GM10266 (cell line): ENCODE results near the gene FHIT.

Experiments
- DNase-seq: peaks from one replicate; pipeline ENCODE4 v3.0.0; 2012; ENCODE audit errors: extremely low spot score
- TF ChIP-seq, protein P1 (sequence below): IDR thresholded peaks from 2 replicates; pipeline ENCODE4 v1.5.1; 2012; ENCODE audit warnings: mild to moderate bottlenecking, low read depth; ENCODE audit not compliant: control insufficient read depth, insufficient read depth; ENCODE audit errors: missing control alignments

The FHIT gene

DNA sequence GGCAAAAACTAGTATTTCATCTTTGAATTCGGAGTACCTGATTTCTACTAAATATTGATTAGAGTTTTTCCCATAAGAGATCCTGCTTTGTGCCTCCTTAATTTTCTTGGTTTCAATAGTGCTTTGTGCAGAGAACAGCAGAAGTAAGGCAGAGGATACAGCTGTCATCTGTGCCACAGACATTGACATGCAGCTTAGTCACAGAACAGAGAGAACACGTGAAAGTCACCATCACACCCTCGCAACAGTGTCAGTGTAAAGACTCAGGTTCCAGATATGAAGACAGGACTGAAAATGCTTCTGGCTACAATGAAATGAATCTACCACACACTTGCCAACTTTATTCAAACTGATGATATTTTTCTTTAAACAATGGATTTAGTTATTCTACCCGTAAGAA, 1258.7 kb downstream of the FHIT start:
- DNase-seq = no peak
- TF ChIP-seq, protein P1, sequence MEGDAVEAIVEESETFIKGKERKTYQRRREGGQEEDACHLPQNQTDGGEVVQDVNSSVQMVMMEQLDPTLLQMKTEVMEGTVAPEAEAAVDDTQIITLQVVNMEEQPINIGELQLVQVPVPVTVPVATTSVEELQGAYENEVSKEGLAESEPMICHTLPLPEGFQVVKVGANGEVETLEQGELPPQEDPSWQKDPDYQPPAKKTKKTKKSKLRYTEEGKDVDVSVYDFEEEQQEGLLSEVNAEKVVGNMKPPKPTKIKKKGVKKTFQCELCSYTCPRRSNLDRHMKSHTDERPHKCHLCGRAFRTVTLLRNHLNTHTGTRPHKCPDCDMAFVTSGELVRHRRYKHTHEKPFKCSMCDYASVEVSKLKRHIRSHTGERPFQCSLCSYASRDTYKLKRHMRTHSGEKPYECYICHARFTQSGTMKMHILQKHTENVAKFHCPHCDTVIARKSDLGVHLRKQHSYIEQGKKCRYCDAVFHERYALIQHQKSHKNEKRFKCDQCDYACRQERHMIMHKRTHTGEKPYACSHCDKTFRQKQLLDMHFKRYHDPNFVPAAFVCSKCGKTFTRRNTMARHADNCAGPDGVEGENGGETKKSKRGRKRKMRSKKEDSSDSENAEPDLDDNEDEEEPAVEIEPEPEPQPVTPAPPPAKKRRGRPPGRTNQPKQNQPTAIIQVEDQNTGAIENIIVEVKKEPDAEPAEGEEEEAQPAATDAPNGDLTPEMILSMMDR = no peak

DNA sequence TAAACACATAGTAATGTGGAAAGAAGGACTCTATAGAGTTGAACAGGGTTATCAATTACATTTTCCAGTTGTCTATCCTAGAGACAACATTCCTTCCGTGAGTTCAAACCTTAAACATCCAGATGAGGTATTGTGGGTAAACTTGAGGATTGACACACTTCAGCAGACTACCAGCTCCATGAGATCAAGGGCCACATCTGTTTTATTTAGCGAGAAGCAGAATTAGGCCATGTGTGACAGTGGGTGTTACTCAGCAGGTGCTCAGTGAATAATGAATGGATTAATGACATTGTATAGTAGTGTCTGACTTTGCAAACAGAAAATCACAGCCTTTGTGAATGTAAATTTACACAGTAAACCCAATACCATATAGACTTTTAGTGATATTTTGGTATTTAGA, 1260.3 kb downstream of the FHIT start:
- DNase-seq = no peak
- TF ChIP-seq, protein P1 = no peak

- TF ChIP-seq, protein P1 = no peak
- DNase-seq = no peak
Observed at GRCh38 chr3:59982510-59982909, 1268.7 kb downstream of the FHIT start.

GRCh38 chr3:59981377-59981776, 1269.9 kb downstream of the FHIT start:
- TF ChIP-seq, protein P1 = no peak
- no peak for DNase-seq

DNA sequence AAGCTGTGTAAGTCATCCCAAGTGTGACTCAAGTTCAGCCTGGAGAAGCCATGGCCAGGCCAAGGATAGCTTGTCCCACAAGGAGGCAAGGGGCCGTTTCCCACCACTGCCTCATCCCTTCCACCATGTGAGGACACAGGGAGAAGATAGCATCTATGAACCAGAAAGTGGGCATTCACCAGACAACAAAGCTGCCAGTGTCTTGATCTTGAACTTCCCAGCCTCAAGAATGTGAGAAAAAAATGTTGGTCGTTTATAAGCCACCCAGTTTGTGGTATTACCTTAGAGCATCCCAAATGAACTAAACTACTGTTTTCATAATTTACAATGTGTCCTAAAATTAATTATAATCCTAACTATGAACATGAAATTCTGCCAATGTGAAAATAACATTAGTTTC, 1270.7 kb downstream of the FHIT start:
- no peak for DNase-seq
- TF ChIP-seq, protein P1 = no peak

GRCh38 chr3:59979542-59979941, 1271.7 kb downstream of the FHIT start:
- TF ChIP-seq, protein P1 = no peak

DNA sequence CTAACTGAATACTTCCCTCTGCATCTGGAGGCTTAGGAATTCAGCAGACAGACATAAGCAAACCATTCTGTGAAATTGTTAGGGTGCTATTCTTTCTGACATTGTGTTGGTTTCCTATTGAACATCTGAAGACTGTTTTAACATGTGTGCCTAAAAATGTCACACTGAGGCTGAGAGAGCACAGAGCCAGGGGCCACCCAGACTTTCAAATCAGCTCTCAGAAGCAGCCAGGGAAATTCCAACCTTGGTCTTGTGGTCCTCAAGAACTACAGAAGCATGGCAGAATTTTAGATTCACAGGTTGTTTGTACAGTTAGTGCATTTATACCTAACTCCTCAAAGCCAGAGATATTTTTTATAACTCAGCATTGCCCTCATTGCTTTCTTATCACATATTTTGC, 1272.3 kb downstream of the FHIT start:
- peak; percentile 17 for DNase-seq
- TF ChIP-seq, protein P1 = no peak

More at GRCh38 chr3:59979542-59979941, 1271.7 kb downstream of the FHIT start:
- DNase-seq = no peak
